HG02852 (cell line): ENCODE data around the gene PHF24.

Experiments
- ATAC-seq: cut with Tn5 transposase; IDR thresholded peaks from one replicate; pipeline ENCODE4 v1.9.1; 2021; ENCODE audit warnings: mild to moderate bottlenecking, moderate library complexity; ENCODE audit not compliant: unreplicated experiment

The PHF24 gene

DNA sequence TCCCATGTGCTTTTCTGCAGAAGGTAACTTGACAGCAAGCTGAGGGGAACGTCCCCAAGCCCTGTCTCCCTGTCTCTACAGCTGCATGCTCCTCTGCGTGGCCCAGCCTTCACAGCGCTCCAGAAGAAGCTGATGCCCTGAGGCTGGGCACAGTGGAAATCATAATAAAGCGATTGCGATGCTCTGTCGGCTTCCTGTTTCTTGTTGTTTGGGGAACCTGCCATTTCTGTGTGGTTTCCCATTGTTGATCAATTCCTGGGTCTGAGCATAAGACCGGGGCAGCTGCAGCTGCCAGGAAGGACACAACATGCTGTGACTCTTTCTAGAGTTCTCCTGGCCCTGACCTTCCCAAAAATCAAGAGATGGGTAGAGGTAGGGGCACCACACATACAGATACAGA, 24.3 kb downstream of the PHF24 start:
- no peak for ATAC-seq

GRCh38 chr9:34983209-34983608, 25.1 kb downstream of the PHF24 start:
- peak; percentile 53 for ATAC-seq

DNA sequence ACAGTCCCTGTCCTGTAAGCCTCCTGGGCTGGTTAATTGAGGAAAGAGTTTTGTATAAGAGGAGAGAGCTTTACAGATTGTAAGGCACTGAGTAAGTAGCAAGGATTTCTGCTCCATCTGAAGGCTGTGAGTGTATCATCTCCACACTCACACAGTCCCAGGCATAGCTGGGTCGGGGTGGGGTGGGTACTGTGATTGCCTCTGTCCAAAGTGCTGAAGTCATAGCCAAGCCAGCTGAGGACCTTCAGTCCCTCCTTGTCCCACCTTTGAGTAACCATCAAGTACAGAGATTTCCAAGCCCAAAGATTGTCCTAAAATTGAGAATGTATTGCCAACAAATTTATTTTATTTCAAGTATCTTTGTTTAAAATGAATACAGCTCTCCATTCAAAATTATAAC, 26.0 kb downstream of the PHF24 start:
- ATAC-seq = no peak

DNA sequence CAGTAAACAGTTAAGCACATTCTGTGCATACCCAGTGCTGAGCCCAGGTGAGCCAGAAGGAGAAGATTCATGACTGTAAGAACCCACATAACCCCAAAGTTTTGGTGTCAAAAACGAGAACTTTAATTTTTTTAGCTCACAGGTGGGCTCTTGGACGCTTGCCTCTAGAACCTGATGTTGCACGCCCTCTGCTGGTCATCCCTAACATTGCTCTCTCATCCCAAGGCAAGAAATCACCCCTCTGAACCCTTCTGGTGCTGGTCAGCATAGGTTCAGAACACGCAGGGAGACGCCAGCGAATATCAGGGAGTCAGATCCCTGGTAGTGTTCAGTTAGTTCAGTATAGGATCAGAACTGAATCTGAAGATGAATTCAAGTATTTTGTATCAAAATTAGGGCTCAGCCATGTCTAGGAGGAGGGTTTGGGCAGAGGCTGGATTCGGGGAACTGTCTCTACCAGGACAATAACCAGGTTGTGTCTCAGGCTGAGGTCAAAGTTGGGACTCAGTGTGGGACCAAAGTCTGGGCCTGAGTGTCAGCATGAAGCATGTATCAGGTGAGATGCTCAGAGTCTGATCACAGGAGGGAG, 27.3 kb downstream of the PHF24 start:
- no peak for ATAC-seq

GRCh38 chr9:34986540-34987047, 28.5 kb downstream of the PHF24 start:
- no peak for ATAC-seq

- ATAC-seq = no peak
These were observed 29.2 kb downstream of the PHF24 start for GRCh38 chr9:34987160-34987901.

DNA sequence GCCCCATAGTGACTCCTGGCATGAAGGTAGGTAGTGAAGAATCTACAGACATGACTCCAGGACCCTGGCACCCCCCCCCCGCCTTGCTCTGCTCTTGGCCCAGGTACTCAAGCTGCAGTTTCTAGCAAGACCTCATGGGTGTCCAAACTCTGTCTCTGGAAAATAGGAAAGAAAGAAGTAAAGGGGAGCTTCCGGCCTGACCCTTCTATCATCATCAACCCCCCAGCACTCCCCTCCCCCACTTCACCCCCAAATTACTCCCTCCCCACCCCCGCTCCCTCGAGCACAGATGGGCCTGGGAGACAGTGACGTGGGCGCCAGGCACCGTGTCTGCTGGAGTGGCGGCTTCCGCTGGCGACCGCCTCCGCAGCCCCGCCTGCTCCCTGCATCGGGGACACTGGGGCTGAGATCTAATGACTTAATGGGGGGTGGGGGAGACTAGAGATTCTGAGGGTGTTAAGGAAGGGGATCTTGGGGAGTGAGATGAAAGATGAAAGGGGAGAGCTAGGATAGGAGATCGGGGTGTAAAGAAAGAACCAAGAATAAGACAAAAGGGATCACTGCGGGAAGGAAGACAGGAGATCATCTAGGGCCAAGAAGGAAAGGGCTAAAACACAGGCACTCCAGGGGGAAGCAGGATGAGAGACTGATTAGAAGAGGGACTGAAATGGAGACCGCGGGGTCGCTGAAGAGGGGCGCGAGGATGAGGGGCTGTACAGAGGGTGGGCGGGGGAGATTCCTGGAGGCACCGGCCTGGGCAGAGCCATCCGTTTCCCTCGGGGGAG, 30.3 kb downstream of the PHF24 start:
- ATAC-seq = no peak

DNA sequence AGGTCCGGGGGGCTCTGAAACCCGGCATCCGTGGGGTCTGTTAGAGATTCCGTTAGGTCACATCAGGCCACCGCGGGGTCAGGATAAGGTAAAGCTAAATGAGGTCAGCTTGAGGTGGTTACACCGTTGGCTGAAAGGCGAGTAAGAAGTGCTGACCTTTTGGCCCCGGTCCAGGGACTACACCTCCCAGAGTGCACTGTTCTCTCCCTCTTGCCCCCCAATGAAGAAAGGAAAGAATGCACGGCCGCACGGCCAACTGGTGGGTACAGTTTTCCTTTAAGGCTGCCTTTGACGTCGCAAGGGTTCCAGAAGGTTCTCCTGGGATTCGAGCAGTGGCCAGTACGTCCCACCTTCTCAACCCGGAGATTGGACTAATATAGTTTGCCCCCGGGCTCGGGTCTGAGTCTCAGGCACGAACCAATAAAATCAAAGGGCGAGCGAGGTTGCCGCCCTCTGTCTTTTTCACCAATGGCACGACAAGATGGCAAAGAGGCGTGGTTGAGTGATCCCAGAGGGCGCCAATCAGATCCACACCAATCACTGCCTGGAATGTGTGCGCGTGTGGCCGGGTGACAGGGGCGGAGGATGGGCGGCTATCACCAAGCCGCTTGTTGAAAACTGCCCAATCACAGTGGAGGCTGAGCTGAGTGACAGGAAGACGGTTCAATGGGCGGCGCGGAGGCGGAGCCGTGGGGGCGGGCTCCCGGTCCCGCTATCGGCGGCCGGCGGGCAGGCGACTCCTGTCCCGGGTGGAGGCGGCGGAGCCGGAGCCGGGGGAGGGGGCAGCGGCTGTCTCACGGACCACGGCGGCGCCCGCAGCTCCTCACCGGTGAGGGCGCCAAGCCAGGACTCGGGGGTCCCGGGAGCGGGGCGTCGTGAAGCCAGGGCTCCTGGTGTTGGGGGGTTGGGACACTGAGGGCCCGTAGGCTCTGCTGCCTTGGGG, 31.2 kb downstream of the PHF24 start, which contains the start of gene DNAJB5:
DNAJB5 (plus strand) TSS at position 743 of the 943 bp plus-strand sequence. CDS start 886 bp downstream, outside the sequence.
- ATAC-seq = peak; percentile 87

GRCh38 chr9:34989946-34990635, 32.0 kb downstream of the PHF24 start:
- no peak for ATAC-seq

GRCh38 chr9:34990908-34991606, 33.0 kb downstream of the PHF24 start:
- ATAC-seq = no peak

GRCh38 chr9:34991607-34992375, 33.7 kb downstream of the PHF24 start:
- ATAC-seq = no peak

GRCh38 chr9:34992376-34992951, 34.4 kb downstream of the PHF24 start:
- no peak for ATAC-seq

GRCh38 chr9:34993502-34994259, 35.6 kb downstream of the PHF24 start:
- ATAC-seq = no peak

- no peak for ATAC-seq
These were observed 36.3 kb downstream of the PHF24 start for GRCh38 chr9:34994260-34994899.

GRCh38 chr9:34994900-34995669, 37.0 kb downstream of the PHF24 start:
- ATAC-seq = no peak

GRCh38 chr9:34995670-34996060, 37.6 kb downstream of the PHF24 start:
- no peak for ATAC-seq
